ENCODE measurements around the gene MIP.

- TF ChIP-seq CTCF (IDR thresholded peaks at IDR 0.05): no peak
- TF ChIP-seq POLR2A (IDR thresholded peaks at IDR 0.05): no peak
These were observed 36.7 kb downstream of the MIP start for GRCh38 chr12:56417739-56418138.

All from testis (tissue), 2 donors.